ENCODE results near the gene CES4A. TPM values are rescaled to one million over a fixed set of nuclear protein-coding genes. Genes with fewer than 3 reads are reported as not detected.

Gene CES4A
- total RNA-seq, 1 experiment from 2014 or later: 0.61 TPM

- peaks cover 8% of the 10 kb centered on the region; the same call in 1 of the 2 replicates for H3K36me3 Mint-ChIP-seq
- peaks cover 10% of the 10 kb centered on the region for H3K27me3 Mint-ChIP-seq (ENCODE audit: low read depth)
- no peaks in the 10 kb centered on the region for H3K9me3 Mint-ChIP-seq
- H3K27ac Mint-ChIP-seq: no peak overlapping the region
- peaks cover 14% of the 10 kb centered on the region; the same call in 1 of the 2 replicates for H3K4me1 Mint-ChIP-seq
- ChIA-PET CTCF (interaction anchor here (0.7 to 5.1 kb wide), 8 partner anchors 12 to 217 kb away, joined by 3 to 51 read pairs (median 6); partner anchors contain the start of gene CES3), POLR2A (interaction anchor here (0.7 kb wide), 2 partner anchors 12 to 28 kb away, joined by 3 to 5 read pairs; no protein-coding TSS in a partner anchor)
- peak overlapping the region; percentile 84 for H3K4me3 Mint-ChIP-seq
- DNase-seq (ENCODE audit: low spot score) (peak; percentile 35), ATAC-seq (peak; percentile 30)
- TF ChIP-seq TEAD1 (CRISPR knock-in tag; IDR thresholded peaks at IDR 0.05) (no peak; the same call in 1 of the 2 replicates), ZNF423 (CRISPR knock-in tag; IDR thresholded peaks at IDR 0.05) (no peak), OVOL2 (CRISPR knock-in tag; IDR thresholded peaks at IDR 0.05; ENCODE audit: borderline replicate concordance) (no peak), ZNF138 (CRISPR knock-in tag; conservative IDR thresholded peaks at IDR 0.05) (no peak), HMGXB4 (CRISPR knock-in tag; IDR thresholded peaks at IDR 0.05) (peak; percentile 88; the same call in 1 of the 2 replicates), ZMAT4 (CRISPR knock-in tag; IDR thresholded peaks at IDR 0.05) (no peak), USF1 (CRISPR knock-in tag; IDR thresholded peaks at IDR 0.05) (no peak), ZBTB21 (CRISPR knock-in tag; IDR thresholded peaks at IDR 0.05; ENCODE audit: borderline replicate concordance) (no peak), IRF1 (CRISPR knock-in tag; IDR thresholded peaks at IDR 0.05) (no peak), ZNF121 (CRISPR knock-in tag; IDR thresholded peaks at IDR 0.05) (no peak), ATF2 (CRISPR knock-in tag; IDR thresholded peaks at IDR 0.05; ENCODE audit: borderline replicate concordance, low read depth) (no peak), ETV6 (CRISPR knock-in tag; IDR thresholded peaks at IDR 0.05) (no peak), NFYB (CRISPR knock-in tag; conservative IDR thresholded peaks at IDR 0.05; ENCODE audit: low read depth) (no peak), ZNF281 (CRISPR knock-in tag; IDR thresholded peaks at IDR 0.05) (no peak), ATF6 (CRISPR knock-in tag; IDR thresholded peaks at IDR 0.05) (no peak), MYBL2 (CRISPR knock-in tag; IDR thresholded peaks at IDR 0.05) (no peak), ZBTB43 (CRISPR knock-in tag; IDR thresholded peaks at IDR 0.05) (no peak), AR (CRISPR knock-in tag; IDR thresholded peaks at IDR 0.05) (no peak), TP53 (CRISPR knock-in tag; IDR thresholded peaks at IDR 0.05) (no peak), ERG (CRISPR knock-in tag; IDR thresholded peaks at IDR 0.05) (no peak)
Measured at GRCh38 chr16:67029254-67030096, 41.1 kb downstream of the CES4A start.

All from WTC11 (cell line).